GM21786 (cell line): ENCODE data around the gene BAX.

Experiments used
- ATAC-seq: cut with Tn5 transposase; IDR thresholded peaks from one replicate; pipeline ENCODE4 v1.9.1; 2021; ENCODE audit not compliant: unreplicated experiment

The BAX gene

DNA sequence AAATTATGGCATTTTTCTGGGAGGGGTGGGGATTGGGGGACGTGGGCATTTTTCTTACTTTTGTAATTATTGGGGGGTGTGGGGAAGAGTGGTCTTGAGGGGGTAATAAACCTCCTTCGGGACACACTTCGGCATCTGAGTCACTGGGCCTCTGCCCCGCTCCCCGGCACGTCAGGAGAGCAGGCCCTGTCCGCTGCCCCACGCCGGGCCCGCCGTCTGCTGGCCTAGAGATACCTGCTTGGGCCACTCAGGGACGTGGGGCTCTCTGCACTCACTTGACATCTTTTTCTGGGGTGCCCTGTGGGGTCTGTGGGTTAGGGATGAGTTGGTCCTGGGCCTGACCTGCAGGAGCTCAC is 7.0 kb downstream of the BAX start:
- no peak for ATAC-seq

DNA sequence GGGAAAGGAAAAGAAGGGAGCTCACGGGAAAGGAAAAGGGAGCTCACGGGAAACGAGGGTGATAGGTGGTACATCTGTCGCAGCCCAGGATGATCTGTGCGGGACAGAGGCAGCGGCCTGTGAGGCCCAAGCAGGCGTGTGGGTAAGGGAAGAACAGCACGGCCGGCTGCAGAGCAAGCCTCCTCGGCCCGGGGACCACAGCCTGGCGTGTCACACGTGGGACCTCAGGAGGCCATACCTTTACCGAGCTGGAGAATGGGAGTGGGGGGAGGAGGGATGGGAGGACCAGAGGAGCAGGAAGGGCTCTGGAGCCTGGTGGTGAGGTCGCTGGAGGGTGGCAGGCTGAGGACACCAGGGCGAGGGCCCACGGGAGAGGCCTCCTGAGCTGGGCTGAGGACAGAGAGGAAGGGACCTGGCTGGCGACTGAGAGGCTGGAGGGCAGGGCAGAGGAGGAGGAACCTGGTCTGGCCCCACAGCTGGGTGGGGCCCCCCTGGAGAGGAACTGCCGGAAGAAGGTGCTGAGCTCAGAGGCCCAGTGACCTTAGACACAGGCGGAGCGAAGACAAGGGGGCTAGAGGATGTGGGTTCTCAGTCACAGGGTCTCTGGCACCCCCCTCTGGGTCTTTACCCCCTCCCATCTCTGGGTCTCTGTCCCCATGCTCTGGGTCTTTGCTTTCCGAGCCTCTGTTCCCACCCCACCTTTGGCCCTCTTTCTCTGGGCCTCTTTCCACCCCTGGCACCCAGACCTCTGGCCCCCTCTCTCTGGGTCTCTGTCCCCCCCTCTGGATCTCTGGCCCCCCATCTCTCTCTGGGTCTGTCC is 7.6 kb downstream of the BAX start:
- peak; percentile 35 for ATAC-seq

DNA sequence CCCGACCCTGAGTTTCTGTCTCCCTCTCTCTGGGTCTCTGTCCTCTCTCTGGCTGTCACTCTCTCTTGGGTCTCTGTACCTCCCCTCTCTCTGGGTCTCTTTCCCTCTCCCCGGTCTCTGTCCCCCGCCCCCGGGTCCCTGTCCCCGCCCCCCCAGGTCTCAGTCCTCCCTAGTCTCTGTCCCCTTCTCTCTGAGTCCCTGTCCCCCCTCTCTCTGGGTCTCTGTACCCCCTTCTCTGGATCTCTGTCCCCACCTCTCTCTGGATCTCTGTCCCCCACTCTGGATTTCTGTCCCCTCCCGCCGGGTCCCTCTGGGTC is 8.1 kb downstream of the BAX start:
- no peak for ATAC-seq

DNA sequence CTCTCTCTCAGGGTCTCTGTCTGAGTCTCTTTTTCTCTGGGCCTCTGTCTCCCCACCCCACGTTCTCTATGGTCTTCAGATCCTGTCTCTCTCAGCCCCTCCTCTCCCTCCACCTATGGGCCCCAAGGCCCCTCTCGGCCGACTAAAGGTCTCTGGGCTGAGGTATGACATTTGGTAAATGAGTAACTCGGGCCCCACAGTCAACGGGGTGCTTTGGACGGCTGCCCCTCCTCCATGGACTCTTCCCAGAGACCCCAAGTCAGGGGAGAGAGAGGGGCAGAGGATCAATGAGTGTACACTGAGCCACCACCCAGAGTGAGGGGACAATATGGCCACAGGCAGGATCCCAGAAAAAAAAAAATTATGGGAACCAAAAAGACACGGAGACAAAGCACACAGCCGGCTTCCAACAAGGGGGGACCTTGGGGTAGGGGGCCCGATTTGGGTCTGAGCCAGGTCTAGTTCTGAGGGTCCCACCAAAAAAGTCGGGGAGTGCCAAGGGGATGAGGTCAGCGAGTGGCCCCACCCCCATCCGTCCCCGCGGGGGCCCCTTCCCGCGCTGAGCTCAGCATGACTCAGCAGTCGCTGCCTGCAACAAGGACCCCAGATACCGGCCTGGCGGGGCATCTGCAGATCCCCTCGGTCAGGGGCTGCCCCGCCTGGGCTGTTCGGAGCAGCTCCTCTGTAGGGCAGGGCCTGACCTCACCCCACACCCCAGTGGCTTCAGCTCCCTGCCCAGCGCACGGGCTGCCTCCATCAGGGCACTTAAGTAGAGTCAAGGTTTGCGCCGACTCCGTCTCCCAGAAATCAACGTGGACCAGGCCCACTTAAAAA is 8.9 kb downstream of the BAX start:
- ATAC-seq: peak; percentile 23

DNA sequence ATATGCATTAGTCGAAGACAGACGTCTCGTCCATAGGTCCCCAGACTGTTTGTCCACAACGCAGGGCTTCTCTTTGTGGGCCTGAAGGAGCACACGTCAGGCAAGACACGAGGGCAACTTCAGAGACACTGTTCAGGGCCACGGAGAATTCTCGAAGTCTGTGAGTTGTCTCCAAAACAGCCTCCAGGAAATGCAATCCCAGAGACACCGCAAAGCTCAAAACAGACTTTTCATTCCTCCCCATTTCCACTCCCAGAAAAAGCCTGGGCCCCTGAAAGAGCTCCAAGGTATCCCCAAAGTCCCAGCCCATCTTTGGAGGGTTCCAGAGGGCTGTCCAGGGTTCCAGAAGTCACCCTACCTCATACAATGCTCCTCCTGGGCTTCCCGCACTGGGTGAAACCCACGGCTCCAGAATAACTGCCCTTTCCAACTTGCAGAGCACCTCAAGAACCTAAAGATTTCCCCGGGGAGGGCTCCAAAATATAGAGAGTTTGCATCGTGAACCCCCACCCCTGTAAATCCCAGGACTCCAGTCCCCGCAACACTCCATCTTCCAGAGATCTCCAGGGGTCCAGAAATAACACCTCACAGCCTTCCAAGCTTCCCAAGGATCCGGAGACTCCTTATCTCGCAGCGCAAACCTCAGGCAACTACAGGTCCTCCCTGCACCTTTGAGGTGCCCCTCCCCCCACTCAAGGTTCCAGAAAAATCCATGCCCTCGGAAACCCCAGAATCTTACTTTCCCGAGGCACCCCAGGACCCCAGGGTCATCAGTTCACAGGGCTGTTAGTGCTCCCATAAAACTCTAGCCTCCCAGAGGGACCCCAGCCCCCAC is 9.7 kb downstream of the BAX start:
- no peak for ATAC-seq

DNA sequence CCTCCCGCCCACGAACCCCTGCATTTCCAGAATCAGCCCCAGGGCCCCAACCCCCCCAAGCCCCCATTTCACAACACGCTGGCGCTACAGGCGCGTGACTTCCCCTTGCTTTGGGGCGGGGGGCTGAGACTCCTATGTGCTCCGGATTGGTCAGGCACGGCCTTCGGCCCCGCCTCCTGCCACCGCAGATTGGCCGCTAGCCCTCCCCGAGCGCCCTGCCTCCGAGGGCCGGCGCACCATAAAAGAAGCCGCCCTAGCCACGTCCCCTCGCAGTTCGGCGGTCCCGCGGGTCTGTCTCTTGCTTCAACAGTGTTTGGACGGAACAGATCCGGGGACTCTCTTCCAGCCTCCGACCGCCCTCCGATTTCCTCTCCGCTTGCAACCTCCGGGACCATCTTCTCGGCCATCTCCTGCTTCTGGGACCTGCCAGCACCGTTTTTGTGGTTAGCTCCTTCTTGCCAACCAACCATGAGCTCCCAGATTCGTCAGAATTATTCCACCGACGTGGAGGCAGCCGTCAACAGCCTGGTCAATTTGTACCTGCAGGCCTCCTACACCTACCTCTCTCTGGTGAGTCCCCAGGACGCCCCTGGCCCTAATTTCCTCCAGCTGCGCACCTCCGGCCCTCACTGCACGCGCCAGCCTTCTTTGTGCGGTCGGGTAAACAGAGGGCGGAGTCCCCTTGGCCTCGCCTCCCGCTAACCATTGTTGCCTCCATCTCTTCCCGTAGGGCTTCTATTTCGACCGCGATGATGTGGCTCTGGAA is 10.5 kb downstream of the BAX start, which contains the start of gene FTL:
FTL (plus strand) TSS at position 270 of the 766 bp plus-strand sequence; CDS start at position 469, 199 bp downstream.
- peak; percentile 43 for ATAC-seq

DNA sequence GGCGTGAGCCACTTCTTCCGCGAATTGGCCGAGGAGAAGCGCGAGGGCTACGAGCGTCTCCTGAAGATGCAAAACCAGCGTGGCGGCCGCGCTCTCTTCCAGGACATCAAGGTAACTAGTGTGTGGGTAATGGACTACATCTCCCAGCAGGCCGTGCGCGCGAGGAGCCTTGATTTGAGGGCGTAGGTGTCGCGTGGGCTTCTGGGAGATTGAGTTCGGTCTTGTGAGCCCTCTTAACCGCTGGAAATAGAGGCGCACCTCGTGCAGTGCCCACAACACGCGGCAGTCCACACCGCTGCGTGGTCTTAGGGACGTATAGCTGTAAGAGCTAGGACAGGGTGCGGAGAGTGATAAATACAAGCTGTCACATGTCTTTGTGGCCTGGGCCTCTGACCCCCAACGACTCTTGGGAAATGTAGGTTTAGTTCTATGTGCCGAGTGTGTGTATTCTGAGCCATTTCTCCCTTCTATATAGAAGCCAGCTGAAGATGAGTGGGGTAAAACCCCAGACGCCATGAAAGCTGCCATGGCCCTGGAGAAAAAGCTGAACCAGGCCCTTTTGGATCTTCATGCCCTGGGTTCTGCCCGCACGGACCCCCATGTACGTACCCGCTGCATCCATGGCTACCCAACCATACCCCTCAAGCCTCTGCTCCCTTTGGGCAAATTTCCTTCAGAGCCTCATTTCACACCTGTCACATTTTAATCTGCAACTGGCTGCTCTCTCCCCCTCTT is 11.3 kb downstream of the BAX start:
- ATAC-seq: peak; percentile 13

DNA sequence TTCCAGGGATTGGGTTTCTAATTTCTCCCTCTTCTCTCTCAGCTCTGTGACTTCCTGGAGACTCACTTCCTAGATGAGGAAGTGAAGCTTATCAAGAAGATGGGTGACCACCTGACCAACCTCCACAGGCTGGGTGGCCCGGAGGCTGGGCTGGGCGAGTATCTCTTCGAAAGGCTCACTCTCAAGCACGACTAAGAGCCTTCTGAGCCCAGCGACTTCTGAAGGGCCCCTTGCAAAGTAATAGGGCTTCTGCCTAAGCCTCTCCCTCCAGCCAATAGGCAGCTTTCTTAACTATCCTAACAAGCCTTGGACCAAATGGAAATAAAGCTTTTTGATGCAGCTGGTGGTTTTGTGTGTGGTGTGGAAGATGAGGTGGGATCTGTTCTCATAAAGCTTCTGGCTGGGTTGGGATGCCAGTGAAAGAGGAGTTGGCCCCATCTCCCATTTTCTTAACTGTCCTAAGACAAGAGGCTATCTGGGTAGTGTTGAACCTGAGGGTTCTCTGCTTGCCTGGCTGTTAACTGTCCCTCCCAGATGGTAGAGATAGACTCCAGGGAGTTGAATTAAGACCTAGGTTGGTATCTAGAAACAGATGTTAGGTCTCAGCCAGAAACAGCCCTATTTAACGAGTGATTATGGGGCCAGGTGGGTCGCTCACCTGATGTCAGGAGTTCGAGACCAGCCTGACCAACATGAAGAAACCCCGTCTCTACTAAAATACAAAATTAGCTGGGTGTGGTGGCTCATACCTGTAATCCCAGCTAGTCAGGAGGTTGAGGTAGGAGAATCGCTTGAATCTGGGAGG is 12.1 kb downstream of the BAX start:
- ATAC-seq: no peak

DNA sequence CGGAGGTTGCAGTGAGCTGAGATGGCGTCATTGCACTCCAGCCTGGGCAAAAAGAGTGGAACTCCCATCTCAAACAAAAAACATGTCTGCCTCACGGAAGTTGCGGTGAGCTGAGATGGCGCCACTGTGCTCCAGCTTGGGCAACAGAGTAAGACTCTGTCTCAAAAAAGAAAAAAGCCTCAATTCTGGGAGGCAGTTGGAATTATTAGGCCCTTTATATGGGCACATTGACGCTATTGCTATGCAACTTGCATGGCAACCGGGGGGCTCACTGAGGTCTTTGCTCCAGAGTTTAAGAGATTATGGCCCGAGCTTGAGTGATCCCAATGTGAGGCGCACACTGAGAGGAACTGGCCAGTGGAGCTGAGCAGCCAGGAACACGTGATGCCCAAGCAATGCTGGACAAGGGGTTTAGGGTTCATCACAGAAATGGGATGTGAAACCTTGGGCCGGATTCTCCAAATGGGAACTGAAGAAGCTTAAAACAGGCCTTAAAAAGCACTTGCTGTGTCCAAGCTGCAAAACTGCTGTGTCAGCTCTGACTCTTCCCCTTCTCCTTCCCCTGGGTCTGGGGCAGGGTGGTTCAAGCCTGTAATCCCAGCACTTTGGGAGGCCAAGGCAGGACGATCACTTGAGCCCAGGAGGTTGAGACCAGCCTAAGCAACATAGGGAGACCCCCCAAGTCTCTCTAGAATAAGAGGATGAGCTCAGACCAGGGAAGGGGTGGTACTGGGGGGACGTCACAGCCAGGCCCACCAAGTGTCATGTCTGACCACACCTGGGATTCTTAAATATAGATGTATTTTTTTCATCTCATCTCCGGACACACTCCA is 12.9 kb downstream of the BAX start:
- ATAC-seq: no peak

DNA sequence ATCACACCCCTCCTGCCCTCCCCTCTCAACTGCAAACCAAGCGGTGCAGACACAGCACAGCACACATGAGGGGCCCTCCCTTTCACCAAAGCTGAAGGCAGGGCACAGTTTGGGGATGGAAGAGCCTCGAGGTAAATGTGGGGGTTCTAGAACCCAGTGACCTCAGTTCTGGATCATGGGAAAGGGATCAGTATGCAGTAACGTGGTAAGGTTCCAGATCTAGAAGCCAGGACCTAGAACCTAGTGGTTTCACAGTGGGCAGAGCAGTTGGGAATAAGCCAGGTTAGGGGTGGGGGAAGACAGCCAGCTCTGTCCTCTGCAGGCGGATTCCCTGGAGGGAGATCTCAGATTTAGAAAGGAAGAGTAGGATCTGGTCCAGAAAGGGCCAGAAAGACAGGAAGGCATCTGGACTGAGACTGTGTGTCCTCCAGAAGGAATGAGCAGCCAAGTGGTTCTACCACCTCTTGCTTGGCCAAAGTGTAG is 13.5 kb downstream of the BAX start:
- ATAC-seq: no peak

DNA sequence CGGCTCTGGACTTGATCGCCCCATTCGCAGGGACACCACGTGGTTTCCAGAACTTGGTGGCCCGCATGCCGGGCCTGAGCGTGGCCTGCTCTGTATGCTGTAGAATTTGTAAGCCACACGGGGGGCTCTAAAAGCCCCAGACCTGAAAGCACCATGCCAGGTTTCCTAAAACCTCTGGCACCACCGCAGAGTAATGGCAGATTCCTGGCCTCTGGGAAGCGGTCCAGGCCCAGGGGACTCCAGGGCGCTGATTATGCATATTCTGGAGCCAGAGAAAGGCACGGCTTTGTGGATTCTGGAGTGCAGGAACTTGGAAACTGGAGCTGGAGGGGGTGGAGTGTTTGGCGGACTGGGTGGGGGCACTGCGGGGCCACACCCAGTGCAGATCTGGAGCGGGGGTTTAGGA is 14.1 kb downstream of the BAX start:
- ATAC-seq: no peak

DNA sequence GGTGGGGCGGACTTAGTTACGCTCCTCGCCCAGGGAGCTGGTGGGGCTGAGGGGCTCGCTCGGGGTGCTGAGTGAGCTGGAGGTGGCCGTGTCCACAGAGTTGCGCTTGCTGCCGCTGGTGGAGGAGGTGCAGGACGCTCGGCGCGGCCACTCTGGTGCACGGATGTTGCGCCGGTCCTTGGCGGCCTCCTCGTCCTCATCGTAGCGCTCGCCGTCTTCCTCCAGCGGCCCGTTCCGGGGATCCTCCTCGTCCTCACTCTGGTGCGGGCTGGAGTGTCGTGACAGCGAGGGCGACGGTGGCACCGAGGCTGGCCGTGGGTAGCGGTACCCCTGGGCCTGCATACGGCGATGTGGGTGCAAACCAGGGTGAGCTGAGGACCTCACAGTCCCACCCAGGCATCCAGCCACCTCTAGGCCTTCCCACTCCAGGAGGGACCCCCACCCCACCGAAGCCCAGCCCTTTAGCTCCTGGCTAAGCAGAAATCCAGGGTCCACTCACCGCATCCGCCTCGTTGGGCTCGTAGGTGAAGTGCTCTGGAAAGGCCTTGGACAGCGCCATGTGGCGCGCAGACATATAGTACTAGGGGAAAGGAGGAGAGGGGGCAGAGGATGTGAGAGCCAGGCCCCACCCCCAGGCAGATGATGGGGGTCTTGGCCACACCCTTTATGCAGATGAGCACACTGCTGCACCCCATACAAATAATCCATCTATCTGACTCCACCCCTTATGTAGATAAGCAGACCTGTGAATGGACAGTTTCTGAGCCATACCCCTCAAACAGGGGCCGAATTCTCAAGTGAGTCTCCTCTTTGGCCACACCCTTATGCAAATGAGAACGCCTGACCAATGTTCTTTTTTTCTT is 14.8 kb downstream of the BAX start:
- ATAC-seq: no peak

DNA sequence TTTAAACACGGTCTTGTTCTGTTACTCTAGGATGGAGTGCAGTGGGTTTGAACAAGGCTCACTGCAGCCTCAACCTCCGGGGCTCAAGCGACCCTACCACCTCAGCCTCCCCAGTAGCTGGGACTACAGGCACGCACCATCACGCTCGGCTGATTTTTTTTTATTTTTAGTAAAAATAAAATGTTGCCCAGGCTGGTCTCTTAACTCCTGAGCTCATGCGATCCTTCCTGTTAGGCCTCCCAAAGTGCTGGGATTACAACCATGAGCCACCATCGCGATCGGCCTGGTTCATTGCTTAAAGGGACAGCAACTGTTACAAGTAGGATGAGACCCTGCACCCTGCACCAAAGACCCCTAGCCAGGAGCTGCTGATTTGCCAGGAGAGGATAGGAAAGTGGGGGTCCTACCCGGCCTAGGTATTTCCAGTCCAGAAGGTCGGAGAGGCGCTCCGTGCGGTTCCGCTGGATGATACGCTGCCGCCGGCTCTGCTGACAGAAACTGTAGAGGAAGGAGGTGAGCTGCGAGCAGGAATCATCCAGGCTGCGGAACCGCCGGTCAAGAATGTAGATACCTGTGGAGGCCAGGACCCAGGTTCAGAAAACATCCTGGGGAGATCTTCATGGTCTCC is 15.6 kb downstream of the BAX start:
- no peak for ATAC-seq

DNA sequence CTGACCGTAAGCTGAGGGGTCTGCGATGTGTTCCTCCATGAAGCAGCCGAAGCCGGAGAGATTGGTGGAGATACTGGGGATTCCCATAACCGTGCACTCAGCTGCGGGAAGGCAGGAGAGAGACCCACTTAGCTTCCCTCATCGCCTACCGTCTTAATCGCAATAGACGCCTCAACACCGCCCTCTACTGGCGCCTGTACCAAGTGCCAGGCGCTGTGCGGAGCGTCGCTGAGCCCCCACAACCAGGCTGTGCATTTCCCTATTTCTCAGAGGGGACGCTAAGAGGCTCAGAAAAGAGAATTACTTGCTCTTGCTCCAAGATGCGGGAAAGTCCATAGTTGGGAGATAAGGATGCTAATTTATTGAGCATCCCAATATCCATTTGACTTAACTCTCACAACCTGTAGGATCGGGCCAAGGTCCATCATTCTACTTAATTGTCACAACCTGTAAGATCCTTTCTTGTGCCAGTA is 16.3 kb downstream of the BAX start:
- no peak for ATAC-seq

DNA sequence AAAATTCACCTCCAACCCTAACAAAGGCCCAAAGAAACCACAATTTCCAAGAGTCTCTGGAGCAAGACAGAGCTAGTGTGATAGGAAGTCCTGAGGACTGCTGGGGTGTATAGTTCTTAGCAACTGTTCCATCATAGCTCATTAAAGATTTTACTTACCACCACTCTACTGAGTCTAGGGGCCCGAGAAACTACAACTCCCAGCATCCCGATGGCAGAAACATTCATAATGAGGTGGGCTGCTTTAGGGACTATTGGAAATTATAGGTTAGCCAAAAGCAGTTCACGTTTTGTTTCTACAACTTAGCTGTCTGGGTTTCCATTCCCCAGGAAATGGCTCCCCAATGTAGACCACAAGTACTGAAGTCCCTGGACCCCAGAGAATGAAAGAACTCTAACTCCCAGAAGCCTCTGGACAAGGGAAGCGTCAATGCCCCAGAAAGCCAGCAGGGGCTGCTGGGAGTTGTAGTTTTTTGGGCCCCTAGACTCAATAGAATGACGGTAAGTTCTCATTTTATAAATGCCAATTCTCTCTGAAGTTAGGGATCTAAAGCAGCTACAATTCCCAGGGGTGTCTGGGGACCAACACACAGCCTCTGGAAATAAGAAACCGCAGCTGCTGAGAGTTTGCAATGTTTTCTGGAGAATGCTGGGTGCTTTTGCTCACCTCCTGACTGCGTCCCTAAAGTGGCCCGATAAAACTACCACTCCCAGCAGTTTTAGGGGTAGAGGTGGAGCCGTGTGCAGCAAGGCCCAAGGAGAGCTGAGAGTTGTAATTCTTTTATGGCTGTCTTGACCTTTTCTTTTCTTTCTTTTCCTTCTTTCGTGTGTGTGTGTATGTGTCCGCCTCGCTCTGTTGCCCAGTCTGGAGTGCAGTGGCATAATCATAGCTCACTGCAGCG is 21.5 kb downstream of the BAX start:
- ATAC-seq: no peak

DNA sequence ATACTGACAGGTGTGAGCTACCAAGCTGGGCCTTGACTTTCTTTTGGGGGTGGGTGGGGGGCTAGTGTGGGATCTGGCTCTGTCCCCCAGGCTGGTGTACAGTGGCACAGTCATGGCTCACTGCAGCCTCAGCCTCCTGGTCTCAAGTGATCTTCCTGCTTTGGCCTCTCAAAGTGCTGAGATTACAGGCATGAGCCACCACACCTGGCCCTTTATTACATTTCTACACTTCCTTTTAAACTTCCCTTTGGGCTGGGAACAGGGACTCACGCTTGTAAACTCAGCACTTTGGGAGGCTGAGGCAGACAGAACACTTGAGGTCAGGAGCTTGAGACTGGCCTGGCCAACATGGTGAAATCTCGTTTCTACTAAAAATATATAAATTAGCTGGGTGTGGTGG is 22.4 kb downstream of the BAX start:
- ATAC-seq: no peak
